Hepatocyte (in vitro differentiated cells): ENCODE measurements around the gene CTNNA2. TPM values are rescaled to one million over a fixed set of nuclear protein-coding genes. Genes with fewer than 3 reads are reported as not detected.

ENCODE experiments used
- DNase-seq: peaks from one replicate; pipeline ENCODE4 v3.0.0-alpha.2; 2016; ENCODE audit warnings: low spot score
- H2AFZ ChIP-seq: fragments of 200-600 bp; sonication (generic); 2 replicates; pipeline ENCODE4 v1.6.0; 2016; ENCODE audit warnings: antibody characterized with exemption, mild to moderate bottlenecking
- H3K27ac ChIP-seq: fragments of 200-600 bp; sonication (generic); 2 replicates; pipeline ENCODE4 v1.5.1; 2016; ENCODE audit warnings: mild to moderate bottlenecking
- H3K27me3 ChIP-seq: fragments of 200-600 bp; sonication (generic); 2 replicates; pipeline ENCODE4 v1.6.1; 2016
- H3K36me3 ChIP-seq: fragments of 200-600 bp; sonication (generic); replicated peaks from 2 replicates; pipeline ENCODE4 v1.5.1; 2016; ENCODE audit warnings: low read depth; ENCODE audit not compliant: insufficient read depth
- H3K4me1 ChIP-seq: fragments of 200-600 bp; sonication (generic); 2 replicates; pipeline ENCODE4 v1.5.1; 2016; ENCODE audit warnings: mild to moderate bottlenecking, moderate library complexity; ENCODE audit not compliant: insufficient read depth
- H3K4me2 ChIP-seq: fragments of 200-600 bp; sonication (generic); 2 replicates; pipeline ENCODE4 v1.6.0; 2016
- H3K4me3 ChIP-seq: fragments of 200-600 bp; sonication (generic); 2 replicates; pipeline ENCODE4 v1.5.1; 2016; ENCODE audit warnings: mild to moderate bottlenecking
- H3K79me2 ChIP-seq: fragments of 200-600 bp; sonication (generic); 2 replicates; pipeline ENCODE4 v1.6.0; 2017; ENCODE audit warnings: mild to moderate bottlenecking
- H3K9me2 ChIP-seq: fragments of 200-600 bp; sonication (generic); replicated peaks from 2 replicates; pipeline ENCODE4 v1.6.0; 2017; ENCODE audit warnings: mild to moderate bottlenecking; ENCODE audit not compliant: insufficient read depth
- H3K9me3 ChIP-seq: fragments of 200-600 bp; sonication (generic); 2 replicates; pipeline ENCODE4 v1.5.1; 2016; ENCODE audit warnings: low read depth, mild to moderate bottlenecking
- H4K20me1 ChIP-seq: fragments of 200-600 bp; sonication (generic); 2 replicates; pipeline ENCODE4 v1.6.0; 2016; ENCODE audit warnings: mild to moderate bottlenecking; ENCODE audit not compliant: insufficient read depth, poor library complexity, severe bottlenecking
- EZH2 ChIP-seq: fragments of 200-600 bp; sonication (generic); IDR thresholded peaks from 2 replicates; pipeline ENCODE4 v1.6.1; 2016; ENCODE audit warnings: antibody characterized with exemption, mild to moderate bottlenecking, borderline replicate concordance
- EZH2phosphoT487 ChIP-seq: fragments of 200-600 bp; sonication (generic); IDR thresholded peaks from one replicate; pipeline ENCODE4 v1.6.1; 2018; ENCODE audit warnings: antibody characterized with exemption, mild to moderate bottlenecking, low read depth, moderate library complexity; ENCODE audit not compliant: unreplicated experiment, severe bottlenecking
- WGBS: methylation state at CpG from one replicate; pipeline ENCODE4 v1.1.6; 2016; ENCODE audit warnings: low lambda C conversion rate; ENCODE audit errors: missing lambda C conversion rate; 5-methylcytosine and 5-hydroxymethylcytosine counted together
- polyA plus RNA-seq: library from polyadenylated mRNA; unstranded; fragments of >200 nt; fragmentation: Nextera tagmentation; extraction: Ambion mirVana; gene quantifications from 2 replicates; pipeline ENCODE4 v1.2.1, GENCODE V29; 2016
- total RNA-seq: library from RNA; depleted of rRNA; stranded (reverse); fragments of >200 nt; gene quantifications from 2 replicates; pipeline ENCODE4 v1.2.3, GENCODE V29; 2014
- TF ChIP-seq, protein P1 (sequence below): fragments of 200-600 bp; sonication (generic); IDR thresholded peaks from 2 replicates; pipeline ENCODE4 v1.5.1; 2016; ENCODE audit warnings: antibody characterized with exemption, mild to moderate bottlenecking; ENCODE audit not compliant: poor library complexity

CTNNA2 gene
- total and polyA plus RNA-seq, 2 experiments from 2014 or later, result 0.79 to 4.4 TPM

DNA sequence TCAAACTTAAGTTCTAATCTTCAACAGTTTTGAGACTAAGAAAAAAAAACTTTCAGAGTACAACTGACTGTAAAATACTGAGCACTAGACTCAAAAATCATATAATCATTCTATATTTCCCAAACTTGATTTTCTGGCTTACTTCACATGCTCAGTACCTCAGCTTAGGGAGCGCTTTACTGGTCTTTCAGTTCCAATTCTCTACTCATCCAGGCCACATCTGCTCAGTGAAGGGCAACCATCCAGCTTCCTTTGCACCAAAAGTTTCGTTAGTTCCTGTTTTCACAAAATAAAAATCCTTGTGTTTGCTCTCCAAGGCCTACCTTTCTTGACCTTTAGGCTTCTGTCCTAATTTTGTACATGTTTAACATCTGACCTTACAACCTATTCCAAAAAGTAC lies 1079.3 kb downstream of the CTNNA2 start:
- H3K27ac ChIP-seq, result no peak overlapping the region
- no peak overlapping the region for H3K4me3 ChIP-seq
- no peaks in the 10 kb centered on the region for H3K9me3 ChIP-seq
- no peaks in the 10 kb centered on the region for H3K9me2 ChIP-seq
- H3K4me2 ChIP-seq, result no peak overlapping the region
- no peak for TF ChIP-seq EZH2phosphoT487
- no peak for TF ChIP-seq EZH2
- TF ChIP-seq, protein P1, sequence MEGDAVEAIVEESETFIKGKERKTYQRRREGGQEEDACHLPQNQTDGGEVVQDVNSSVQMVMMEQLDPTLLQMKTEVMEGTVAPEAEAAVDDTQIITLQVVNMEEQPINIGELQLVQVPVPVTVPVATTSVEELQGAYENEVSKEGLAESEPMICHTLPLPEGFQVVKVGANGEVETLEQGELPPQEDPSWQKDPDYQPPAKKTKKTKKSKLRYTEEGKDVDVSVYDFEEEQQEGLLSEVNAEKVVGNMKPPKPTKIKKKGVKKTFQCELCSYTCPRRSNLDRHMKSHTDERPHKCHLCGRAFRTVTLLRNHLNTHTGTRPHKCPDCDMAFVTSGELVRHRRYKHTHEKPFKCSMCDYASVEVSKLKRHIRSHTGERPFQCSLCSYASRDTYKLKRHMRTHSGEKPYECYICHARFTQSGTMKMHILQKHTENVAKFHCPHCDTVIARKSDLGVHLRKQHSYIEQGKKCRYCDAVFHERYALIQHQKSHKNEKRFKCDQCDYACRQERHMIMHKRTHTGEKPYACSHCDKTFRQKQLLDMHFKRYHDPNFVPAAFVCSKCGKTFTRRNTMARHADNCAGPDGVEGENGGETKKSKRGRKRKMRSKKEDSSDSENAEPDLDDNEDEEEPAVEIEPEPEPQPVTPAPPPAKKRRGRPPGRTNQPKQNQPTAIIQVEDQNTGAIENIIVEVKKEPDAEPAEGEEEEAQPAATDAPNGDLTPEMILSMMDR, result no peak
- no peaks in the 10 kb centered on the region for H3K79me2 ChIP-seq
- 93% methylated on average over 2 of the region's 2 CpGs for WGBS
- H4K20me1 ChIP-seq, result no peaks in the 10 kb centered on the region
- H3K27me3 ChIP-seq, result no peaks in the 10 kb centered on the region
- no peaks in the 10 kb centered on the region for H3K36me3 ChIP-seq
- DNase-seq, result no peak
- H2AFZ ChIP-seq, result no peak overlapping the region
- H3K4me1 ChIP-seq, result no peaks in the 10 kb centered on the region

DNA sequence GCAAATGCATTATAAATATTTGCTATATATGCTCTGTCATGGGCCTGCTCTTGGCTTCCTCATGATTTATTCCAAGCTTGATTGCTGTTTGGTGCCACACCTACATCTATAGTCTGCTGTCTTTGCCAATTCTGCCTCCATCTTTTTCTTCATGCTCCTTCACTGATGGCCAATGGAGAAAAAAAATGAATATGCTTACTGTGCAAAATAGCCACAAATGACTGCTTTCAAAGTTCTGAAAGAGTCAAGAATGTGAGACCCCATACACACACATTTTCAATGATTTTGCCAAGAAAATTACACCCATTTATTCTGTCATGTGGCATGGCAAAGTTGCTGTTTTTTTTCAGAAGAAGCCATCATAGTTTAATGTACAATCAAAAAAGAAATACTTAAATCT lies 1097.3 kb downstream of the CTNNA2 start:
- Histone ChIP-seq H3K27me3 (no peaks in the 10 kb centered on the region), H3K9me3 (no peaks in the 10 kb centered on the region), H3K4me1 (no peaks in the 10 kb centered on the region), H4K20me1 (no peaks in the 10 kb centered on the region), H3K9me2 (no peaks in the 10 kb centered on the region), H3K79me2 (no peaks in the 10 kb centered on the region), H3K4me3 (no peak overlapping the region), H2AFZ (no peak overlapping the region), H3K36me3 (no peaks in the 10 kb centered on the region), H3K4me2 (no peak overlapping the region), H3K27ac (no peak overlapping the region)
- TF ChIP-seq EZH2phosphoT487, result no peak
- DNase-seq, result no peak

DNA sequence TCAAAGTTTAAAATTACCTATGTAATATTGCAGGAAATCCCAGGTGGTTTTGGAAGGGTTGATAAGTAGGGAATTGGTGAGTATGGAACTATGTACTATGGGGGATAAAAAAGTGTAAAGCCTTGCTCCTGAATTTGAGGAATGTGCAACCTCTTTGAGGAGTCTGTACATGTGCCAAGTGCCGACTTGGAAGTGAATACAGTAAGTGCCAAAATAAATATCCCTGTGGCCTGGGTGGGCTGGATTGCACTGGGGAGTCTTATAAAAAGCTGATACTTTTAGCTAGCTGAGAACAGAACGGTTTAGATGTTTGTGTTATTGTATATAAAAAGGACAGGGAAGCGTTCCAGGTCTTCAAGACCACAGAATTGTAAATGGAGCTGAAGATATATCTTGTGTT lies 1108.8 kb downstream of the CTNNA2 start:
- Histone ChIP-seq H3K27me3 (no peaks in the 10 kb centered on the region), H3K79me2 (no peaks in the 10 kb centered on the region), H3K4me1 (no peaks in the 10 kb centered on the region), H3K4me2 (no peak overlapping the region), H3K36me3 (no peaks in the 10 kb centered on the region), H3K27ac (no peak overlapping the region), H3K9me2 (no peaks in the 10 kb centered on the region), H2AFZ (no peak overlapping the region), H3K4me3 (no peak overlapping the region), H3K9me3 (no peaks in the 10 kb centered on the region), H4K20me1 (no peaks in the 10 kb centered on the region)
- 71% methylated on average over 3 of the region's 3 CpGs for WGBS
- no peak for TF ChIP-seq EZH2
- no peak for TF ChIP-seq EZH2phosphoT487
- TF ChIP-seq, protein P1, result no peak
- DNase-seq, result no peak

GRCh38 chr2:80624062-80624461 lies 1111.2 kb downstream of the CTNNA2 start:
- WGBS, result 74% methylated on average over 3 of the region's 3 CpGs
- no peak overlapping the region for H2AFZ ChIP-seq

More at GRCh38 chr2:80624062-80624461, 1111.2 kb downstream of the CTNNA2 start:
- no peaks in the 10 kb centered on the region for H3K79me2 ChIP-seq
- no peaks in the 10 kb centered on the region for H3K27me3 ChIP-seq
- no peak overlapping the region for H3K4me3 ChIP-seq
- no peaks in the 10 kb centered on the region for H3K9me3 ChIP-seq
- no peaks in the 10 kb centered on the region for H3K4me1 ChIP-seq
- no peaks in the 10 kb centered on the region for H4K20me1 ChIP-seq
- H3K4me2 ChIP-seq, result no peak overlapping the region
- TF ChIP-seq EZH2, result no peak
- TF ChIP-seq, protein P1, result no peak
- no peak for TF ChIP-seq EZH2phosphoT487
- H3K27ac ChIP-seq, result no peak overlapping the region
- DNase-seq, result no peak
- no peaks in the 10 kb centered on the region for H3K9me2 ChIP-seq
- H3K36me3 ChIP-seq, result no peaks in the 10 kb centered on the region
